H1 (cell line): ENCODE data around the gene ATXN7L3B. TPM values are rescaled to one million over a fixed set of nuclear protein-coding genes. Genes with fewer than 3 reads are reported as not detected.

ENCODE experiments used
- CTCF ChIA-PET: fragments of 300-600 bp; sonication (Branson Sonifier 250); formaldehyde crosslinking; loops from one replicate; lab custom pipeline; 2021; ENCODE audit not compliant: partially characterized antibody; lab: Charles Lee
- POLR2A ChIA-PET: fragments of 300-600 bp; sonication (Branson Sonifier 250); formaldehyde crosslinking; loops from one replicate; lab custom pipeline; 2021; ENCODE audit warnings: inconsistent platforms; ENCODE audit not compliant: partially characterized antibody; lab: Charles Lee
- DNase-seq, 2 experiments: peaks; one replicate each; pipeline versions ENCODE4 v3.0.0 to v3.0.0-alpha.2; 2010 to 2022; ENCODE audit warnings: low spot score in 2 of 2, low read depth in 1 of 2, mixed read lengths in 1 of 2
- FAIRE-seq: peaks from 2 replicates; lab custom pipeline; 2011; peaks lifted over from hg19 to GRCh38; lab: Jason Lieb, UNC
- H2AFZ ChIP-seq: 2 replicates; pipeline ENCODE4 v1.8.1; 2012; ENCODE audit warnings: low read length, inconsistent platforms
- H2AK5ac ChIP-seq: 2 replicates; pipeline ENCODE4 v1.6.1; 2013; ENCODE audit warnings: low read depth, low read length
- H2BK120ac ChIP-seq: replicated peaks from 2 replicates; pipeline ENCODE3; 2013; ENCODE audit warnings: low read depth, low read length, inconsistent platforms
- H2BK12ac ChIP-seq: 2 replicates; pipeline ENCODE4 v1.6.1; 2013; ENCODE audit warnings: low read depth, low read length
- H2BK15ac ChIP-seq: 2 replicates; pipeline ENCODE4 v1.6.1; 2013; ENCODE audit warnings: low read length
- H2BK20ac ChIP-seq: 2 replicates; pipeline ENCODE4 v1.6.1; 2013; ENCODE audit warnings: low read length
- H2BK5ac ChIP-seq: 2 replicates; pipeline ENCODE4 v1.6.1; 2013; ENCODE audit warnings: low read depth, low read length
- H3K14ac ChIP-seq: 2 replicates; pipeline ENCODE4 v1.6.1; 2013; ENCODE audit warnings: inconsistent platforms; ENCODE audit not compliant: insufficient read length
- H3K18ac ChIP-seq: 2 replicates; pipeline ENCODE4 v1.6.1; 2013; ENCODE audit warnings: low read length; ENCODE audit errors: extremely low read depth
- H3K23ac ChIP-seq: 2 replicates; pipeline ENCODE4 v1.6.1; 2013; ENCODE audit warnings: inconsistent platforms; ENCODE audit not compliant: insufficient read length
- H3K23me2 ChIP-seq: 2 replicates; pipeline ENCODE4 v1.6.1; 2013; ENCODE audit warnings: low read depth, low read length
- H3K27ac ChIP-seq: 2 replicates; pipeline ENCODE4 v1.6.1; 2011; ENCODE audit warnings: low read depth, low read length, inconsistent platforms
- H3K27me3 ChIP-seq, 4 experiments: replicated peaks in 1 of 4; 1 replicate in 1 of 4; 2 replicates in 3 of 4; pipeline versions ENCODE4 v1.6.1 to v1.8.1; 2011 to 2013; ENCODE audit warnings: low read length in 3 of 4, mild to moderate bottlenecking in 3 of 4, inconsistent platforms in 2 of 4, mixed read lengths in 2 of 4, moderate library complexity in 1 of 4; ENCODE audit not compliant: control insufficient read depth in 3 of 4, insufficient read depth in 3 of 4; ENCODE audit errors: extremely low read depth in 1 of 4
- H3K36me3 ChIP-seq, 4 experiments: 2 replicates each; pipeline versions ENCODE4 v1.6.1 to v1.8.1; 2011 to 2013; ENCODE audit warnings: mild to moderate bottlenecking in 4 of 4, low read length in 3 of 4, moderate library complexity in 2 of 4, control low read depth in 1 of 4, inconsistent platforms in 1 of 4; ENCODE audit not compliant: insufficient read depth in 4 of 4, control insufficient read depth in 2 of 4
- H3K4ac ChIP-seq: replicated peaks from 2 replicates; pipeline ENCODE3; 2013; ENCODE audit warnings: low read length, low read depth, mixed read lengths, inconsistent platforms; ENCODE audit not compliant: insufficient read length
- H3K4me1 ChIP-seq, 4 experiments: replicated peaks in 1 of 4; 1 replicate in 1 of 4; 2 replicates in 3 of 4; pipeline versions ENCODE4 v1.6.1 to v1.8.1; 2011 to 2013; ENCODE audit warnings: low read length in 3 of 4, inconsistent platforms in 2 of 4, mixed read lengths in 1 of 4; ENCODE audit not compliant: insufficient read depth in 4 of 4, control insufficient read depth in 3 of 4
- H3K4me2 ChIP-seq, 2 experiments: 2 replicates each; pipeline versions ENCODE4 v1.6.1 to v1.8.1; 2011 to 2013; ENCODE audit warnings: low read depth in 2 of 2, low read length in 2 of 2, control low read depth in 1 of 2, inconsistent platforms in 1 of 2, mild to moderate bottlenecking in 1 of 2; ENCODE audit not compliant: insufficient read depth in 1 of 2
- H3K4me3 ChIP-seq, 4 experiments: fragments of 200-600, 300-600 bp in 1 of 4; sonication (generic), shearing (Covaris generic), sonication (Bioruptor Twin) in 1 of 4; 2 replicates each; pipeline versions ENCODE4 v1.5.1 to v1.8.1; 2011 to 2016; ENCODE audit warnings: low read length in 4 of 4, low read depth in 3 of 4, control low read depth in 2 of 4, inconsistent platforms in 2 of 4, mild to moderate bottlenecking in 2 of 4, mixed read lengths in 1 of 4, moderate library complexity in 1 of 4; ENCODE audit not compliant: insufficient read depth in 2 of 4; ENCODE audit errors: extremely low read depth in 1 of 4
- H3K56ac ChIP-seq: replicated peaks from 2 replicates; pipeline ENCODE3; 2013; ENCODE audit warnings: low read depth, mild to moderate bottlenecking, mixed read lengths, low read length, inconsistent platforms; ENCODE audit not compliant: insufficient read length
- H3K79me1 ChIP-seq: 2 replicates; pipeline ENCODE4 v1.6.1; 2013; ENCODE audit warnings: low read depth, low read length, control low read depth
- H3K79me2 ChIP-seq, 2 experiments: 2 replicates each; pipeline versions ENCODE4 v1.6.1 to v1.8.1; 2012 to 2013; ENCODE audit warnings: low read length in 2 of 2, mild to moderate bottlenecking in 2 of 2, inconsistent platforms in 1 of 2; ENCODE audit not compliant: insufficient read depth in 2 of 2, control insufficient read depth in 1 of 2
- H3K9ac ChIP-seq, 4 experiments: replicated peaks in 1 of 4; 1 replicate in 1 of 4; 2 replicates in 3 of 4; pipeline versions ENCODE4 v1.6.1 to v1.8.1; 2011 to 2013; ENCODE audit warnings: low read depth in 3 of 4, low read length in 3 of 4, control low read depth in 2 of 4, mild to moderate bottlenecking in 2 of 4, moderate library complexity in 2 of 4, inconsistent platforms in 1 of 4; ENCODE audit errors: extremely low read depth in 1 of 4
- H3K9me3 ChIP-seq, 2 experiments: 2 replicates each; pipeline versions ENCODE4 v1.6.1 to v1.8.1; 2012 to 2013; ENCODE audit warnings: mild to moderate bottlenecking in 2 of 2, moderate library complexity in 2 of 2, control low read depth in 1 of 2, inconsistent platforms in 1 of 2, low read depth in 1 of 2, low read length in 1 of 2, mixed read lengths in 1 of 2; ENCODE audit not compliant: insufficient read depth in 2 of 2
- H4K20me1 ChIP-seq, 2 experiments: replicated peaks in 1 of 2; 2 replicates each; pipeline versions ENCODE3 to v1.8.1; 2011 to 2013; ENCODE audit warnings: inconsistent platforms in 2 of 2, low read length in 2 of 2, mild to moderate bottlenecking in 1 of 2; ENCODE audit not compliant: insufficient read depth in 2 of 2, control insufficient read depth in 1 of 2
- H4K5ac ChIP-seq: 2 replicates; pipeline ENCODE4 v1.6.1; 2013; ENCODE audit warnings: low read length, low read depth, mixed read lengths, inconsistent platforms; ENCODE audit not compliant: insufficient read length
- H4K8ac ChIP-seq: 2 replicates; pipeline ENCODE4 v1.8.0; 2013; ENCODE audit warnings: mild to moderate bottlenecking, moderate library complexity, low read length, inconsistent platforms; ENCODE audit not compliant: insufficient read depth; ENCODE audit errors: extremely low read depth
- H4K91ac ChIP-seq: replicated peaks from 2 replicates; pipeline ENCODE3; 2013; ENCODE audit warnings: low read length, mixed read lengths, inconsistent platforms; ENCODE audit not compliant: insufficient read length
- CTCF ChIP-seq, 3 experiments: IDR thresholded peaks; 1 replicate in 2 of 3; 2 replicates in 1 of 3; pipeline versions ENCODE4 v1.5.1 to v1.6.1; 2011; ENCODE audit warnings: low read length in 3 of 3, mild to moderate bottlenecking in 3 of 3, inconsistent platforms in 2 of 3, low read depth in 1 of 3, moderate library complexity in 1 of 3; ENCODE audit not compliant: insufficient read depth in 1 of 3; ENCODE audit errors: control extremely low read depth in 1 of 3
- KDM4A ChIP-seq: IDR thresholded peaks from one replicate; pipeline ENCODE4 v1.7.1; 2012; ENCODE audit warnings: low read depth, mild to moderate bottlenecking, moderate library complexity, low read length, inconsistent platforms; ENCODE audit not compliant: severe bottlenecking
- KDM5A ChIP-seq: fragments of 200-600 bp; IDR thresholded peaks from 2 replicates; pipeline ENCODE4 v1.7.1; 2012; ENCODE audit warnings: mild to moderate bottlenecking, low read length, inconsistent platforms, mixed read lengths
- RAD21 ChIP-seq, 2 experiments: IDR thresholded peaks in 1 of 2; conservative IDR thresholded peaks in 1 of 2; 2 replicates each; pipeline ENCODE4 v1.6.1; 2011; ENCODE audit warnings: low read depth in 2 of 2, low read length in 2 of 2, improper control_type of control experiment in 1 of 2, inconsistent platforms in 1 of 2, mild to moderate bottlenecking in 1 of 2, moderate library complexity in 1 of 2
- RNF2 ChIP-seq: fragments of 200-900, 300-1000 bp; sonication (generic); IDR thresholded peaks from 2 replicates; pipeline ENCODE4 v1.7.1; 2016; ENCODE audit warnings: borderline replicate concordance, low read depth, mild to moderate bottlenecking, antibody characterized with exemption, low read length; ENCODE audit not compliant: poor library complexity, severe bottlenecking; ENCODE audit errors: missing control alignments
- WGBS, 2 experiments: shearing (Covaris generic) in 1 of 2; methylation state at CpG; one replicate each; pipeline versions ENCODE4 v1.1.6 to v1.1.7; 2013 to 2015; ENCODE audit warnings: low lambda C conversion rate in 2 of 2, mixed read lengths in 2 of 2, inconsistent platforms in 1 of 2, low coverage in 1 of 2, missing lambda C conversion rate in 1 of 2; ENCODE audit not compliant: insufficient replicate concordance in 2 of 2, insufficient coverage in 1 of 2, insufficient read length in 1 of 2; ENCODE audit errors: extremely low coverage in 1 of 2, missing lambda C conversion rate in 1 of 2; 5-methylcytosine and 5-hydroxymethylcytosine counted together
- polyA plus RNA-seq, 7 experiments: library from polyadenylated mRNA; depleted of rRNA in 3 of 7; stranded (reverse) in 5 of 7; unstranded in 2 of 7; fragments of >200 nt in 5 of 7; fragments of 200-250 nt in 2 of 7; gene quantifications; 1 replicate in 5 of 7; 2 replicates in 1 of 7; 4 replicates in 1 of 7; pipeline versions ENCODE4 v1.2.1 to v1.2.3, GENCODE V29; 2011 to 2013; ENCODE audit warnings: missing spikeins in 2 of 7, mixed read lengths in 2 of 7
- total RNA-seq: library from RNA; stranded (reverse); fragmentation: NEBNext Ultra II Directional; extraction: Animal tissue kit (Norgen Biotek cat#: 25700); gene quantifications from 2 replicates; pipeline ENCODE4 v1.2.1, GENCODE V29; 2021

ATXN7L3B gene
- total and polyA plus RNA-seq, 2 of the 8 experiments (the other 6 are each of a cell fraction or from before 2014, with no cell fraction given), result 23.7 to 39.9 TPM

DNA sequence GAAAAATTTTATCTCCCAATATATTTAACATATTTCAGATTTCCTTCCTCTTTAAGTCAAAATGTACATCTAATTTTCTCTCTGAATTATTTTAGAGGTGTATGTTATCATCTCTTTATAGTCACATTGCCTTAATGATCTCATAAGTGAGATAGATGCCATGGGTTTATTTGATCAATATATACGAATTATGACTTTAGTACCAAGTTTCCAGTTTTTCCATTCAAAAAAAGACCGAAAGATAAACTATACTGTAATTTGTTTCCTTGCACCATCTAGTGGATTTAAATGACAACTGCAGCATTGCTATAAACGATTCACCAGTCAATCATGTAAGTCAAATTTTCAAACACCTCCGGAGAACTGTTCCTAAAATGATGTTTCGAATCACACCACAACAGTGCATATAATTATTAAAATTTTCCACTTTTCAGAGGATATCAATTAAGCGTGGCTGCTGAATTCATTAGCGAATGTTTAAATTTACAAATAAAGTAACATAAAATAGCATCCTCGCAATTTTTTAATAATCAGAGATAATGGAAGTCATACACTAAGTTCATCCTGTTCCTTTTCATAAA lies 419 bp upstream of the ATXN7L3B start:
- Histone ChIP-seq H3K23ac (no peak overlapping the region), H3K27ac (no peak overlapping the region), H2BK12ac (no peak overlapping the region), H3K4me3 (peak overlapping the region; percentile 77 to 95 (median 82)), H3K79me2 (peaks cover 21 to 42% of the 10 kb centered on the region in 2 experiments), H3K4ac (no peak overlapping the region), H4K20me1 (peaks cover 3 to 12% of the 10 kb centered on the region in 2 experiments), H2BK120ac (no peak overlapping the region), H2BK5ac (no peak overlapping the region; the same call in 1 of the 2 replicates), H3K36me3 (peaks cover 0 to 8% (median 0%) of the 10 kb centered on the region in 4 experiments; a peak in 1 of 8 replicates), H2AK5ac (no peak overlapping the region), H4K91ac (no peak overlapping the region), H4K5ac (peak overlapping the region; percentile 83), H3K9ac (peak overlapping the region in 3 of 4 experiments; percentile 36 to 96 (median 91); a peak in 2 of 7 replicates), H3K56ac (no peak overlapping the region), H2BK20ac (no peak overlapping the region), H2AFZ (peak overlapping the region; percentile 3; the same call in 1 of the 2 replicates), H3K4me2 (peak overlapping the region; percentile 59 to 98), H3K4me1 (peaks cover 6 to 16% (median 14%) of the 10 kb centered on the region in 4 experiments; a peak in 6 of 7 replicates), H3K23me2 (peaks cover 5% of the 10 kb centered on the region), H3K9me3 (no peaks in the 10 kb centered on the region), H3K14ac (no peak overlapping the region), H3K79me1 (peaks cover 7% of the 10 kb centered on the region), H3K27me3 (no peaks in the 10 kb centered on the region), H3K18ac (no peak overlapping the region; the same call in 1 of the 2 replicates), H4K8ac (no peak overlapping the region), H2BK15ac (no peak overlapping the region)
- TF ChIP-seq RAD21 (IDR thresholded peaks at IDR 0.05 in 1 of 2, conservative IDR thresholded peaks at IDR 0.05 in 1 of 2; ENCODE audit: low read depth in 2 of 2, low read length in 2 of 2) (peak; percentile 50 to 53), CTCF (IDR thresholded peaks at IDR 0.05; ENCODE audit: control extremely low read depth in 1 of 3, insufficient read depth in 1 of 3, low read depth in 1 of 3, low read length in 3 of 3) (peak in 2 of 3 experiments; percentile 28 to 60; a peak in 2 of 4 replicates), KDM5A (peak; percentile 45; the same call in 1 of the 2 replicates), KDM4A (peak; percentile 9), RNF2 (no peak)
- no peak for DNase-seq
- 27% methylated on average over 8 of the region's 8 CpGs; no CpG with 5 or more reads in 1 of the 2 experiments for WGBS, 2 experiments
- CTCF ChIA-PET, result interaction anchor here (0.6 to 1.4 kb wide), 3 partner anchors 10 to 93 kb away, joined by 3 to 5 read pairs (median 3); no protein-coding TSS in a partner anchor
- POLR2A ChIA-PET, result interaction anchor here (1.5 to 1.9 kb wide), 4 partner anchors 10 to 29 kb away, joined by 3 to 10 read pairs (median 5); no protein-coding TSS in a partner anchor
- FAIRE-seq, result no peak
